NB4 (cell line): Measurements from ENCODE around the gene LRRN3.

Experiments used
- DNase-seq: peaks from one replicate; pipeline ENCODE4 v3.0.0; 2010; ENCODE audit warnings: low read depth
- H3K4me3 ChIP-seq: one replicate; pipeline ENCODE4 v1.5.1; 2011; ENCODE audit warnings: mild to moderate bottlenecking, low read depth, low read length, moderate library complexity
- CTCF ChIP-seq: IDR thresholded peaks from one replicate; pipeline ENCODE4 v1.5.1; 2012; ENCODE audit warnings: low read depth, low read length
- MAX ChIP-seq: IDR thresholded peaks from 2 replicates; pipeline ENCODE4 v1.6.1; 2011; ENCODE audit warnings: low read depth, low read length
- MYC ChIP-seq: IDR thresholded peaks from 2 replicates; pipeline ENCODE4 v1.6.1; 2011; ENCODE audit warnings: low read depth, low read length
- POLR2A ChIP-seq: IDR thresholded peaks from 2 replicates; pipeline ENCODE4 v1.6.1; 2011; ENCODE audit warnings: mild to moderate bottlenecking; ENCODE audit not compliant: insufficient read length; ENCODE audit errors: extremely low read depth

LRRN3 gene

GRCh38 chr7:111147708-111148533, 57.0 kb downstream of the LRRN3 start:
- no peak for DNase-seq
- no peak overlapping the region for H3K4me3 ChIP-seq
- TF ChIP-seq POLR2A (no peak), MYC (no peak), MAX (no peak), CTCF (no peak)

- no peak for TF ChIP-seq MAX
- H3K4me3 ChIP-seq: no peak overlapping the region
- no peak for DNase-seq
These were observed 59.8 kb downstream of the LRRN3 start for GRCh38 chr7:111150709-111151108.

GRCh38 chr7:111159426-111159825, 68.5 kb downstream of the LRRN3 start:
- no peak for DNase-seq
- no peak for TF ChIP-seq MYC
- TF ChIP-seq CTCF: no peak
- no peak for TF ChIP-seq MAX
- TF ChIP-seq POLR2A: no peak
- H3K4me3 ChIP-seq: no peak overlapping the region

GRCh38 chr7:111160297-111160696, 69.4 kb downstream of the LRRN3 start:
- H3K4me3 ChIP-seq: no peak overlapping the region
- DNase-seq: no peak
- TF ChIP-seq CTCF (no peak), MYC (no peak), POLR2A (no peak), MAX (no peak)

GRCh38 chr7:111162692-111163091, 71.8 kb downstream of the LRRN3 start:
- TF ChIP-seq CTCF: no peak
- no peak for TF ChIP-seq MAX
- no peak for TF ChIP-seq MYC
- TF ChIP-seq POLR2A: no peak
- DNase-seq: no peak
- no peak overlapping the region for H3K4me3 ChIP-seq

GRCh38 chr7:111164442-111164841, 73.5 kb downstream of the LRRN3 start:
- H3K4me3 ChIP-seq: no peak overlapping the region

More at GRCh38 chr7:111164442-111164841, 73.5 kb downstream of the LRRN3 start:
- no peak for DNase-seq
- TF ChIP-seq MAX (no peak), CTCF (no peak), MYC (no peak), POLR2A (no peak)
